ENCODE results near the gene ZNF586.

ZNF586 gene

DNA sequence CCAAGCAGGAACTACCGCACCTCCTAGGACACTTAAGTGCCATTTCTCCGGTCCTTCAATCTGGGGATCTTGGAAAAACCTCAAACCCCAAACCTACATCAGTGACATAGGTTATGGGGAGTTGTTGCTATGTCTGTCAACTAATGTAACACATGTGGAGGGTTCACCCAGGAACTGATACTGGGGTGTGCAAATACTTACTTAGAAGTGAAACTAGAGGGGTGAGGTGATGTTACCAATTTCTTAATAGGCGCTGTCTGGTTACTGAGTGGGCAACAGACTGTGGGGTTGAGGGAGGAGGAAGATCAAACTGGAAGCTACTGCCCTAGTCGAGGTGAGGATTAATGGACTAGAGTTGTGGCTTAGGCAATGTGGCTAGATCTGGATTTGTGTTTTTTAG lies 1.9 kb downstream of the ZNF586 start:
- TF ChIP-seq, protein P1, sequence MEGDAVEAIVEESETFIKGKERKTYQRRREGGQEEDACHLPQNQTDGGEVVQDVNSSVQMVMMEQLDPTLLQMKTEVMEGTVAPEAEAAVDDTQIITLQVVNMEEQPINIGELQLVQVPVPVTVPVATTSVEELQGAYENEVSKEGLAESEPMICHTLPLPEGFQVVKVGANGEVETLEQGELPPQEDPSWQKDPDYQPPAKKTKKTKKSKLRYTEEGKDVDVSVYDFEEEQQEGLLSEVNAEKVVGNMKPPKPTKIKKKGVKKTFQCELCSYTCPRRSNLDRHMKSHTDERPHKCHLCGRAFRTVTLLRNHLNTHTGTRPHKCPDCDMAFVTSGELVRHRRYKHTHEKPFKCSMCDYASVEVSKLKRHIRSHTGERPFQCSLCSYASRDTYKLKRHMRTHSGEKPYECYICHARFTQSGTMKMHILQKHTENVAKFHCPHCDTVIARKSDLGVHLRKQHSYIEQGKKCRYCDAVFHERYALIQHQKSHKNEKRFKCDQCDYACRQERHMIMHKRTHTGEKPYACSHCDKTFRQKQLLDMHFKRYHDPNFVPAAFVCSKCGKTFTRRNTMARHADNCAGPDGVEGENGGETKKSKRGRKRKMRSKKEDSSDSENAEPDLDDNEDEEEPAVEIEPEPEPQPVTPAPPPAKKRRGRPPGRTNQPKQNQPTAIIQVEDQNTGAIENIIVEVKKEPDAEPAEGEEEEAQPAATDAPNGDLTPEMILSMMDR (IDR thresholded peaks at IDR 0.05), result no peak
- Mint-ChIP-seq H3K36me3 (ENCODE audit: low read depth) (peaks cover 89% of the 10 kb centered on the region), H3K27me3 (ENCODE audit: low read depth, poor library complexity) (peaks cover 6% of the 10 kb centered on the region), H3K27ac (peak overlapping the region; percentile 5), H3K4me3 (peak overlapping the region; percentile 52), H3K4me1 (peaks cover 27% of the 10 kb centered on the region), H3K9me3 (peaks cover 87% of the 10 kb centered on the region)
- no peak for DNase-seq

DNA sequence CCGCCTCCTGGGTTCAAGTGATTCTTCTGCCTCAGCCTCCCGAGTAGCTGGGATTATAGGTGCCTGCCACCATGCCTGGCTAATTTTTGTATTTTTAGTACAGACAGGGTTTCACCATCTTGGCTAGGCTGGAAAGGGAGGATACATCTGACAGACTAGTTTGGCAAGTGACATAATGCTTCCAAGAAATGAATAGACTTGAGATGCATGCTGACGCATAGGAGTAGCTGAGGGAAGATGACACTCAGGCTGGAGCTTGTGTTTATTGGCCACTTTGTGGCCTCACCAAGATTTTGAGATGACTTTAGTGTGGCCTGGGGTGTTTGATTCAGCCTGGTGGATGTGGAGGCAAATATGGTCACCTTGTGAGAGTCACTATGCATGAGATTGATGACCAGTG lies 4.0 kb downstream of the ZNF586 start:
- Mint-ChIP-seq H3K4me3 (no peak overlapping the region), H3K36me3 (ENCODE audit: low read depth) (peaks cover 96% of the 10 kb centered on the region), H3K9me3 (peaks cover 94% of the 10 kb centered on the region), H3K4me1 (peaks cover 27% of the 10 kb centered on the region), H3K27me3 (ENCODE audit: low read depth, poor library complexity) (peaks cover 6% of the 10 kb centered on the region), H3K27ac (no peak overlapping the region)
- TF ChIP-seq, protein P1 (IDR thresholded peaks at IDR 0.05), result no peak
- no peak for DNase-seq

DNA sequence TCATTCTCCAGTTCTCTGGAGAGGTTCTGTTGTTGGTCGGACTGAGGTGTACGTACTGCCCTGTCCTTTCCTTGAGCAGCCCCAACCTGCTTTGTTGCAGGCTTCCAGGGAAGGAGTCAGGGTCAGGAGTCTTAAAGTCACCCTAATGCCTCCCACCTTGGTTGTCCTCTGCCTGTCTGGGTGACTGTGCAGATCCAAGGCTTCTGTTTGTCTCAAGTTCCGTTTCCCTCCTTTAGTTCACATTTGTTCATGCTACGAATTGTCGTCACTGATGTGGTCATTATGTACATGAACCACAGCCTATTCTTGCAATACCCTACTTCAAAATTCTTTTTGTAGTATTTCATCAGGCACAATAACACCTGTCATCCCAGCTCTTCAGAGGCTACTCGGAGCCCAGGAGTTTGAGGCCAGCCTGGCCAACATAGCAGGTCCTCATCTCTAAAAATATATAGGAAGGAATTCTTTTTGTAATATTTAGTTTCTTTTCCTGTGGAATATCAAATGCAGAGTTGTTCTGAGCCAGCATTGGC lies 7.4 kb downstream of the ZNF586 start:
- Mint-ChIP-seq H3K4me3 (no peak overlapping the region), H3K27ac (no peak overlapping the region), H3K27me3 (ENCODE audit: low read depth, poor library complexity) (peaks cover 3% of the 10 kb centered on the region), H3K4me1 (peaks cover 4% of the 10 kb centered on the region), H3K36me3 (ENCODE audit: low read depth) (peaks cover 96% of the 10 kb centered on the region), H3K9me3 (peaks cover 95% of the 10 kb centered on the region)
- no peak for DNase-seq
- TF ChIP-seq, protein P1 (IDR thresholded peaks at IDR 0.05), result no peak

DNA sequence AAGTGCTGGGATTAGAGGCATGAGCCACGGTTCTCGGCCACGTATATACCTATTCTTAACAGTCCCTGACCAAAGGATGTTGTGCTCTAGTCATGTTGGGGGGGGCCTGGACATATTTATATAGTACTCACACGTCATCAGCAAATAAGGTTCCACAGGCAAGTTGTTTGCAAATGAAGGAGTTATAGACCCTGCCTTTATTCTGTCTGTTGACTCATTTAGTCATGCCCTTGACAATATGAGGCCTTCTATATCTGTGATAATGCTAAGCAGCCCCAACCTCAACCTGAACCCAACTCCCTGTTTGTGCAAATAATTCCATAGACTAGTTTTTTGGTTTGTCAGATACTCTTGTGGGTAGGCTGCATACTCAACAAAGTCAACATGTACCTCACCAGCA lies 8.9 kb downstream of the ZNF586 start:
- Mint-ChIP-seq H3K4me1 (no peaks in the 10 kb centered on the region), H3K27me3 (ENCODE audit: low read depth, poor library complexity) (peaks cover 3% of the 10 kb centered on the region), H3K36me3 (ENCODE audit: low read depth) (peaks cover 94% of the 10 kb centered on the region), H3K4me3 (no peak overlapping the region), H3K27ac (no peak overlapping the region), H3K9me3 (peaks cover 90% of the 10 kb centered on the region)
- TF ChIP-seq, protein P1 (IDR thresholded peaks at IDR 0.05), result no peak
- no peak for DNase-seq

DNA sequence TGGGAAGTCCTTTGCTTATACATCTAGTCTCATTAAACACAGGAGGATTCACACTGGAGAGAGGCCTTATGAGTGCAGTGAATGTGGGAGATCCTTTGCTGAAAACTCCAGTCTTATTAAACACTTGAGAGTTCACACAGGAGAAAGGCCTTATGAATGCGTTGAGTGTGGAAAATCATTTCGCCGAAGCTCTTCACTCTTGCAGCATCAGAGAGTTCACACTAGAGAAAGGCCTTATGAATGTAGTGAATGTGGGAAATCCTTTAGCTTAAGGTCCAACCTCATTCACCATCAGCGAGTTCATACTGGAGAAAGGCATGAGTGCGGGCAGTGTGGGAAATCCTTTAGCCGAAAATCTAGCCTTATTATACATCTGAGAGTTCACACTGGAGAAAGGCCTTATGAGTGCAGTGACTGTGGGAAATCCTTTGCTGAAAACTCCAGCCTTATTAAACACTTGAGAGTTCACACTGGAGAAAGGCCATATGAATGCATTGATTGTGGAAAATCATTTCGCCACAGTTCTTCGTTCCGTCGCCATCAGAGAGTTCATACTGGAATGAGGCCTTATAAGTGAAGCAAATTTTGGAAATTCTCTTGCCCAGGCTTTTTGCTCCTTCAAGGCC lies 9.9 kb downstream of the ZNF586 start:
- Mint-ChIP-seq H3K27me3 (ENCODE audit: low read depth, poor library complexity) (peaks cover 3% of the 10 kb centered on the region), H3K9me3 (peaks cover 88% of the 10 kb centered on the region), H3K27ac (no peak overlapping the region), H3K4me1 (no peaks in the 10 kb centered on the region), H3K36me3 (ENCODE audit: low read depth) (peaks cover 93% of the 10 kb centered on the region), H3K4me3 (no peak overlapping the region)
- TF ChIP-seq, protein P1 (IDR thresholded peaks at IDR 0.05), result no peak
- DNase-seq, result no peak

DNA sequence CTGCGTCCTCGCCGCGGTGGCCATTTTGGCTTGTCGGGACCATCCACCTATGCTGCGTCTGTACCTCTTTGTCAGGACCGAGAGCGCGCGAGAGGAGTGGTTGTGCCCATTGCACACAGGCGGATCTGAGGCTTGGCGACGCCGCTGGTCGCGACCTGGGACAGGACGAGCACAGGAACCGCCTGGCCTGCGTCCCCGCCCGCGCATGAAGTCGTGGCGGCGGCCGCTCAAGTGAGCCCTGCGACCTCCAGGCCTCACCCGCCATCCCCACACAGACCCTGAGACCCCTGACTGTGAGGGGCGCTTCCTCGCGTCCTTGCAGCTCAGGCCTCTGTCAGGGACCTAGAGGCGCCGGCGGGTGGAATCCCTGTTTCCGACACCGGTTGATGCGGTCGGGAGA lies 16.8 kb downstream of the ZNF586 start:
- Mint-ChIP-seq H3K9me3 (peaks cover 76% of the 10 kb centered on the region), H3K4me1 (no peaks in the 10 kb centered on the region), H3K27me3 (ENCODE audit: low read depth, poor library complexity) (peaks cover 6% of the 10 kb centered on the region), H3K36me3 (ENCODE audit: low read depth) (peaks cover 93% of the 10 kb centered on the region), H3K4me3 (no peak overlapping the region), H3K27ac (no peak overlapping the region)
- TF ChIP-seq, protein P1 (IDR thresholded peaks at IDR 0.05), result no peak
- no peak for DNase-seq
